Upper lobe of left lung (tissue), 6 donors: ENCODE results near the gene SLC10A7. TPM values are rescaled to one million over a fixed set of nuclear protein-coding genes. Genes with fewer than 3 reads are reported as not detected.
A peak's percentile ranks its signal among the peaks of the same experiment; 100 is the strongest.

Experiments
- ATAC-seq, 2 donors: fragments of 200-7000 bp; cut with Tn5 transposase; one replicate each; pipeline ENCODE4 v1.9.1; 2022; ENCODE audit warnings: mild to moderate bottlenecking in 2 of 2, moderate library complexity in 2 of 2; ENCODE audit not compliant: low FRiP score in 2 of 2
- DNase-seq, 2 donors: peaks; one replicate each; pipeline ENCODE4 v3.0.0-alpha.2; 2019 to 2020
- H3K27ac ChIP-seq, 4 donors: fragments of 200-600 bp; sonication (generic); one replicate each; pipeline ENCODE4 v1.5.1; 2016 to 2019
- H3K27me3 ChIP-seq, 4 donors: fragments of 200-600 bp; sonication (generic); one replicate each; pipeline ENCODE4 v1.5.1; 2017 to 2019
- H3K36me3 ChIP-seq, 4 donors: fragments of 200-600 bp; sonication (generic); one replicate each; pipeline ENCODE4 v1.5.1; 2016 to 2019
- H3K4me1 ChIP-seq, 4 donors: fragments of 200-600 bp; sonication (generic); one replicate each; pipeline ENCODE4 v1.5.1; 2018 to 2019
- H3K4me3 ChIP-seq, 4 donors: fragments of 200-600 bp; sonication (generic); one replicate each; pipeline ENCODE4 v1.5.1; 2017 to 2019; ENCODE audit warnings: mild to moderate bottlenecking in 2 of 4, moderate library complexity in 1 of 4
- H3K9me3 ChIP-seq, 4 donors: fragments of 200-600 bp; sonication (generic); one replicate each; pipeline ENCODE4 v1.5.1; 2018 to 2019
- CTCF ChIP-seq, 6 experiments: fragments of 450-650 bp in 4 of 6; fragments of 200-600 bp in 2 of 6; sonication (generic) in 2 of 6; IDR thresholded peaks; one replicate each; pipeline ENCODE4 v1.5.1; 2016 to 2019; ENCODE audit warnings: antibody characterized with exemption in 6 of 6
- EP300 ChIP-seq, 4 donors: sonication (generic); formaldehyde crosslinking; IDR thresholded peaks; one replicate each; pipeline ENCODE4 v1.5.1; 2017; ENCODE audit warnings: antibody characterized with exemption in 4 of 4, control low read depth in 2 of 4
- POLR2A ChIP-seq, 4 donors: fragments of 450-650 bp; IDR thresholded peaks; one replicate each; pipeline ENCODE4 v1.5.1; 2016 to 2017; ENCODE audit warnings: antibody characterized with exemption in 4 of 4, mild to moderate bottlenecking in 2 of 4
- POLR2AphosphoS5 ChIP-seq, 2 donors: sonication (generic); formaldehyde crosslinking; IDR thresholded peaks; one replicate each; pipeline ENCODE4 v1.5.1; 2017; ENCODE audit warnings: antibody characterized with exemption in 2 of 2
- WGBS, 2 donors: methylation state at CpG; one replicate each; pipeline ENCODE4 v1.1.5; 2017 to 2018; 5-methylcytosine and 5-hydroxymethylcytosine counted together
- total RNA-seq, 6 donors: library from RNA; depleted of rRNA in 4 of 6; stranded (reverse); fragments of >200 nt in 4 of 6; gene quantifications; one replicate each; pipeline versions ENCODE4 v1.1.0 to v1.2.1, GENCODE V29; 2016 to 2021
- donor health status: DM: no; HTN: no; CAD: no; lungs with moderate emphysema.
- donor health status: DM: no; HTN: yes; CAD: no; lungs with severe emphysema.

The SLC10A7 gene
- total RNA-seq, 6 donors from 2014 or later = 11.1 to 20.9 (median 14.1) TPM

GRCh38 chr4:146243141-146243882 is 278.4 kb downstream of the SLC10A7 start:
- WGBS, 2 donors = 68 to 81% methylated on average over 16 to 24 of the region's 24 CpGs
- DNase-seq (peak in 1 of 2 donors; percentile 82), ATAC-seq (no peak)
- TF ChIP-seq EP300 (IDR thresholded peaks at IDR 0.05) = peak in 1 of 4 donors; percentile 79
- TF ChIP-seq POLR2AphosphoS5 (IDR thresholded peaks at IDR 0.05) = peak; percentile 27 to 77
- peak in 4 of 6 experiments; percentile 19 to 40 (median 35) for TF ChIP-seq CTCF (IDR thresholded peaks at IDR 0.05)
- no peak for TF ChIP-seq POLR2A (IDR thresholded peaks at IDR 0.05)
- Histone ChIP-seq H3K27me3 (no peaks in the 10 kb centered on the region), H3K4me1 (peaks cover 36 to 64% (median 37%) of the 10 kb centered on the region in 4 donors), H3K27ac (peak overlapping the region; percentile 50 to 92 (median 88)), H3K9me3 (no peaks in the 10 kb centered on the region), H3K36me3 (no peaks in the 10 kb centered on the region), H3K4me3 (no peak overlapping the region)

- H3K36me3 ChIP-seq = no peaks in the 10 kb centered on the region
- 85 to 91% methylated on average over 3 of the region's 3 CpGs for WGBS, 2 donors
Observed at GRCh38 chr4:146238107-146238506, 283.6 kb downstream of the SLC10A7 start.

DNA sequence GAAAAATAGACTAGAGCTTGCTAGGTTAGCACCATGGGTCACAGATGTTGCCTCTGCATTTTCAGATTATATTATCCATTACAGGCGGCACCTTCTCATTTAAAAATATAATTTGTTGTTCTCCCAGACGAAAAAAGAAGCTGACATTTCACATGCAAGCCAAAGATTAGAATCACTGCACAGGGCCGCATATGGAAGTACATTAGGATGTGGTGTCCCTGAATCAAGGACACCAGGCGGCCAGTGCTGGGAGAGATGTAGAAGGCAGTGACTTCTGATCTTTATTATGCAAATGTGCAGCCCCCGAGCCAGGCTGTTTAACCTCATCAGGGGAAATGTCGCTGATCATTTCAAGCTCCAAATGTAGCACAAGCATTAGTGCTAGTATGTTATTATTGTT is 284.6 kb downstream of the SLC10A7 start:
- no peak for TF ChIP-seq CTCF (IDR thresholded peaks at IDR 0.05)
- no peak for TF ChIP-seq POLR2A (IDR thresholded peaks at IDR 0.05)
- TF ChIP-seq EP300 (IDR thresholded peaks at IDR 0.05) = no peak
- no peak for TF ChIP-seq POLR2AphosphoS5 (IDR thresholded peaks at IDR 0.05)
- ATAC-seq (no peak), DNase-seq (no peak)
- peaks cover 19 to 42% (median 28%) of the 10 kb centered on the region in 4 donors for H3K4me1 ChIP-seq
- H3K27me3 ChIP-seq = no peaks in the 10 kb centered on the region
- peak overlapping the region in 1 of 4 donors; percentile 87 for H3K27ac ChIP-seq
- WGBS, 2 donors = 89 to 92% methylated on average over 6 of the region's 6 CpGs
- peaks cover 0 to 5% (median 4%) of the 10 kb centered on the region in 4 donors for H3K9me3 ChIP-seq
- no peaks in the 10 kb centered on the region for H3K36me3 ChIP-seq
- no peak overlapping the region for H3K4me3 ChIP-seq

More at GRCh38 chr4:146238107-146238506, 283.6 kb downstream of the SLC10A7 start:
- ATAC-seq (no peak), DNase-seq (no peak)
- TF ChIP-seq CTCF (IDR thresholded peaks at IDR 0.05) (no peak), POLR2A (IDR thresholded peaks at IDR 0.05) (no peak), POLR2AphosphoS5 (IDR thresholded peaks at IDR 0.05) (no peak), EP300 (IDR thresholded peaks at IDR 0.05) (no peak)
- H3K4me1 ChIP-seq = peaks cover 21 to 52% (median 32%) of the 10 kb centered on the region in 4 donors
- no peaks in the 10 kb centered on the region for H3K9me3 ChIP-seq
- no peak overlapping the region for H3K4me3 ChIP-seq
- H3K27ac ChIP-seq = peak overlapping the region in 1 of 4 donors; percentile 92
- no peaks in the 10 kb centered on the region for H3K27me3 ChIP-seq

DNA sequence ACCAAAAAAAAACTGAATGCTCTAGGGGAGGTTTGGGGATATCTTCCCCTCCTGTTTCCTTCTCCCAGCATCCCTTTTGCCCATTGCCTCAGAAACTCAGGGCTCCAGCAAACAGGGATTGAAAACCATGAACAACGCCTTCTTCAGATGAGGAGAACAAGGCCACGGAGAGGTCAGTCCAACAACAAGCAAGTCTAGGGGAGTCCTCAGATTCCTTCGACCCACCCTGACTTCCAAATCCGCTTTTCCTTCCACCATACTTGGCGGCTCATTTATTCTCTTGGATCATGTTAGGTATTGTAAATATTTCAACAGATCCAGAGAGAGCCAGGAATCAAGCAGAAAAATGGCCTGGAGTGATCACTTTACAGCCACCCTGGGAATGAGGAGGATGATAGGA is 285.5 kb downstream of the SLC10A7 start:
- no peaks in the 10 kb centered on the region for H3K36me3 ChIP-seq

More for the DNA sequence above, 285.5 kb downstream of the SLC10A7 start:
- no peak overlapping the region for H3K4me3 ChIP-seq
- WGBS, 2 donors = 61 to 79% methylated on average over 5 of the region's 5 CpGs
- H3K9me3 ChIP-seq = peaks cover 0 to 11% (median 9%) of the 10 kb centered on the region in 4 donors
- no peak for DNase-seq
- ATAC-seq = no peak
- H3K27me3 ChIP-seq = no peaks in the 10 kb centered on the region
- peaks cover 13 to 33% (median 21%) of the 10 kb centered on the region in 4 donors for H3K4me1 ChIP-seq
- TF ChIP-seq EP300 (IDR thresholded peaks at IDR 0.05) (no peak), POLR2A (IDR thresholded peaks at IDR 0.05) (no peak), CTCF (IDR thresholded peaks at IDR 0.05) (no peak), POLR2AphosphoS5 (IDR thresholded peaks at IDR 0.05) (no peak)
- H3K27ac ChIP-seq = peak overlapping the region; percentile 78 to 87 (median 84)
